ENCODE measurements around the gene KCNE5.

GRCh38 chrX:109655502-109656201 lies 30.7 kb upstream of the KCNE5 start:
- no peak for TF ChIP-seq CTCF (IDR thresholded peaks at IDR 0.05)
- no peak for TF ChIP-seq POLR2A (IDR thresholded peaks at IDR 0.05)

Data from thyroid gland (tissue), 4 donors.